Measurements from ENCODE around the gene EHD3.
"Not testable (repeated sequence)": the region's sequence is repeated elsewhere in the genome, so short reads cannot be mapped to it uniquely, and the experiment has no call there.

The EHD3 gene

DNA sequence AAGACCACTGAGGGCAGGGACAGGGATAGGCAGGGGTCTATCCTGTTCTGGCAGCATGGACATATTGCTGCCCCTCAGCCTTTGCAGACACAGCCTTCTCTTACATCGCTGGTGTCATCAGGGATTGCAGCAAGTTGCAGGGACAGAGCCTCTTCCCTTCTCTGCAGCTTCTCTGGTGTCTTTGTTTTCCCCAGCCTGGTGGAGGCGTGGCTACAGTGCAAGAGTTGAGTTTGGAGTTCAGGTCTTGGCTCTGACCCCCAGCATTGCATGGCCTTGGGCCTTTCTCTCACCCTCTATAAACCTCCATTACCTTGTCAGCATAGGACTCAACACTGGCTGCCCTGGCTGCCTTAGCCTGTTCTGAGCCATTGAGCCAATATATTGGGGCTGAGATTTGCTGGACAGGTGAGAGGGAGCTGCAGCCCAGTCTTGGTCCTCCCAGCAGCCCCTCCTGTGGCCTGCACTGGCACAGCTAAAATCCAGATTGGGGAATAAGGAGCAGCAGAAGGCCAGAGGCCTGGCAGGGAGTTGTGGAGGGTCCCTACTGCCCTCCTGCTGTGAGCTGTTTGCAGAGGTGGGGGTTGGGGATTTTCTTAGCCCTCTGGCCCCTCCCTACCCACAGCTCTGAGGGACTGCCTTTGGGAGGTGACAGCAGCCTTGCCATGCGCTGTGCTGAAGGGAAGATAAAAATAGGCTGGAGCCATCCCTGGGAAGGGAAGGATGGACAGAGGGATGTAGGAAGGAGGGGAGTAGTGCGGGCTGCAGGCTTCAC is 22.8 kb downstream of the EHD3 start:
- no peak for DNase-seq

DNA sequence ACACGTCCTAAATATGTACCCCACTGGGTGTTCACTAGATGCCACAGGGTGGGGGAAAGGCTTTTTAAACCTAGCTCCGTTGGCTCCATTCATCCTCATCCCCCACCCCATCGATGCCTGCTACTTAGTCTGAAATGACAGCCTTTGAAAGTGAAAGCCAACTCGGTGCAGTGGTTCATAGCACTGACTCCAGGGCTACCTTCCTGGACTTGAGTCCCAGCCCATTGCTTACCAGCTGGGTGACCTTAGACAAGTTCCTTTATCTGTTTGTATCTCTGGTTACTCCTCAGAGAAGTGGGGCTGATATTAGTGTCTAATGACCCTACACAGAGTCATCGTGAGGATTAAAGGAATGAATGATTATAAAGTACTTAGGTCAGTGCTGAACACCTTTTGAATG is 24.4 kb downstream of the EHD3 start:
- DNase-seq = no peak

DNA sequence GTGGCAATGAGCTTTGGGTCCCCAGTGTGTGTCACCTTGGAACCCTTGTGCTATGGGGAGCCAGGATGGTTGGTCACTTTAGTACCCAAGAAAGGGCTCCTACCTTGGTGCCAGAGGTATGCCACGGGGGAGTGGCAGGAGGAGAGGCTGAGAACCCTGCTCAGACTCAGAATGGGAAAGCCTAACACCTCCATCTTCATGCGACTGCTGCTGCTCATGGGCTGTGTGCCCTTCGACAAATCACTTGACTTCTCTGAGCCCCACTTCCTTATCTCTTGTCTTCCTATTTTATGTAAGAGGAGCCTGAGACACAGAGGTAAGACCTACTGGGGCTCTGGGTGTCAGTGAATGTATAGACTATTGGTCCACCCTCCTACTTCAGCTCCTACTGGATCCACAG is 25.1 kb downstream of the EHD3 start:
- no peak for DNase-seq

DNA sequence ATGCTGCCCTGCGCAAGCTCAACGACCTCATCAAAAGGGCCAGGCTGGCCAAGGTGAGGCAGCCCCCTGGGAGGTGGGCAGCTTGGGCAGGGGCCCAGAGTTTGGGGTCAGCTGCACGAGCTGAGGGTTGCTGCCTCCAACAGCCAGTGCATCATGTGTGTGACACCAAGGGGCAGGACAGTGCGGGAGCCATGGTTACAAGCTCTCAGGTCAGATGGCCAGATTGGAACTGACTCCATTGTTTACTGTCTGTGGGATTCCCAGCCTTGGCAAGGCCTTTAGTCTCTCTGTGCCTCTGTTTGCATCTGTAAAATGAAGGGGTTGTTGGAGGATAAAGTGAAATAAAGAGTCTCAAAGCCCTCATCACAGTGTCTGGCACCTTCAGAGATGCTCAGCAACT is 26.9 kb downstream of the EHD3 start:
- DNase-seq = no peak

DNA sequence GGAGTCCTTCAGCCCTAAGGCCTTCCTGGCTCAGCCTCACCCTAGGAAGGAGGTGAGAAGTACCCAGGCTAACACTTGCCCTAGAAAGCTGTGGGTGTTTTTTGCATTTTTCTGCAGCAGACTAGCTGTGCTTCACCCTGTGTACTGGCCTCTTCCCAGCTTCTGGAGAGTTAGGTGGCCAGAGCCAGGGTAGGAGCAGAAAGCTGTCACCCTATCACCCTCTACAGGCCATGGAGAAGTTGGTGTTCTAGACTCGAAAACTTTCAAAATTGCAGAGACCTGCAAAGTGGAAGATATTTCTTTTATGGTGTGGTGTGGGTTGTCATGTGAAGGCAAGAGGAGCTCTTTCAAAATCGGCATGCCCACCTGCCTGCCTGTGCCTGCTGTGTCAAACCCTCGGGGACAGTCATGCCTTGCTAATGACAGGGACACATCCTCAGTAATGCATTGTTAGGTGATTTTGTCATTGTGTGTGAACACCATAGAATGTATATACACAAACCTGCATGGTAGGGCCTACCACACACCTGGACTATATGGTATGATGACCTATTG is 29.8 kb downstream of the EHD3 start:
- no peak for DNase-seq

DNA sequence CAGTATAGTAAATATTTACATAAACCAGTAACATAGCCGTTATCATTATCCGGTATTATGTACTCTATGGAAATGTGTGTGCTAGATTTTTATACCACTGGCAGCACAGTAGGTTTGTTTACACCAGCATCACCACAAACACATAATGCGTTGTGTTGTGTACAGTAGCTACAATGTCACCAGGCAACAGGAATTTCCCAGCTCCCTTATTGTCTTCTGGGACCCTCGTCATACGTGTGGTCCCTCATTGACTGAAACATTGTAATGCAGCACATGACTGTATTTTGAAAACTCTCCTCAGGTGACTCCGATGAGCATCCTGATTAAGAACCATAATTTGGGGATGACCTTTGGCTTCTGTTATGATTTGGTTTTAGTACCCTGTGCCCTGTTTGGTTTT is 31.3 kb downstream of the EHD3 start:
- no peak for DNase-seq

DNA sequence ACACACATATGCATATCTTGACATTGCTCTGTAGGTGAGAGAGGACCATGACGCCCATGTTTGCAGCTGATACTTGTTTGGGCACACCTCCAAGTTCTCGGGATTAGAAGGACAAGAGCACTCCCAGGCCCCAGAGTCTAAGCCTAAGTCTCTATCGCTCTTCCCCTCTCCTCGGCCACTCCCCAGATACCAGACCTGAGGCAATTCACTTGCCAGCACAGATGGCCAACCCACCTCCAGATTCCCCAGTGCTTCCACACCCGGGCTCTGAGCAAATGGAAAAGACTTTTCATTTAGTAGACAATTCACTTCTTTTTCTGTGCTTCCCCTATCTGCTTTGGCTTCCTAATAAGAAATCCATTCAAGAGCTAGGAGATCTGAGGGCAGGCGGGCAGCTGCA is 32.9 kb downstream of the EHD3 start:
- DNase-seq = no peak

DNA sequence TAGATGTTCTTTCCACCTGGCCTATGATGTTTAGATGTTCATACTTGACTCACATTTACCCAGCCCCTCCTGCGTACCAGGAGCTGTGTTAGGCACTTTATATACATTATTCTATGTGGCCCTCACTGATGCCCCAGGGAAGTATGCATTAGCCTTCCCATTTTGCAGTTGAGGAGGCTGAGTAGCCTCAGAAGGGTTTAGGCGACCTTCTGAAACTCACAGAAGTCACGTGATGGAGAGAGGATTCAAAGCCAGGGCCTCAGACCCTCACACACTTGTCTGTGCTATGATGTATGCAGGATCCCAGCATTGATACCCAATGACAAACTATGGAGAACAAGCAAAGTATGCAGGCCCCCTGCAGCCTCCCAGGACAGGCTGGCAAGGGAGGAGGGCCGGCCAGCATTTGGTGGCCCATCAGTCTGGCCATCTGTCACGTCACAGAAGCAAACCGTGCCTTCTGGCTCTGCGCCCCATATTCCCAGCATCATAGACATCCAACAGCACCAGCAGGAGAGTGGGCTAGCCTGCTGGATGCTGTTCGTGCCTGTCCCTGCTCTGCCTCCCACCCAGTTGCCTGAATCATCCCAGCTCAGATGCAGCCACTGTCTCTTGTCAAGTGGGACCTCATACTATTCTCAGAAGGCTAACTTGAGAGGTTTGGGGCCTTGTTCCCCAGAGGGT is 33.6 kb downstream of the EHD3 start:
- no peak for DNase-seq

DNA sequence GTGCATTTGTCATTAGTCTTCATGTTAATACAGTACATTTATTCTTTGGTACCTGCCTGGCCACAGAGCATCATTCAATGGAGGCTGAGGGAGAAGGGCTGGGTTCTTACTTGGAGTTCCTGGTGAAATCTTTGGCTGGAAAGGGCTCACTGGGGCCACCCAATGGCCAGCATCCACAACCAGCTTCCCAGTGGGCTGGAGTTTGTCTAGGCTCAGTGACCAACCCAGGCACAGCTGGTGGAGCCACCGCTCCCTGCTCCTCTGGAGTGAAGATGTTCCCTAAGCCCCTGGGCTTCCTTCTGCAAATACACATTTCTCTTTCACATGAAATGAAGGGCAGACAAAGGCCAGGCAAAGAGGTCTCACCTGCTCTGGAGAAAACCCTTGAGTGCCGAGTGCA is 34.4 kb downstream of the EHD3 start:
- no peak for DNase-seq

DNA sequence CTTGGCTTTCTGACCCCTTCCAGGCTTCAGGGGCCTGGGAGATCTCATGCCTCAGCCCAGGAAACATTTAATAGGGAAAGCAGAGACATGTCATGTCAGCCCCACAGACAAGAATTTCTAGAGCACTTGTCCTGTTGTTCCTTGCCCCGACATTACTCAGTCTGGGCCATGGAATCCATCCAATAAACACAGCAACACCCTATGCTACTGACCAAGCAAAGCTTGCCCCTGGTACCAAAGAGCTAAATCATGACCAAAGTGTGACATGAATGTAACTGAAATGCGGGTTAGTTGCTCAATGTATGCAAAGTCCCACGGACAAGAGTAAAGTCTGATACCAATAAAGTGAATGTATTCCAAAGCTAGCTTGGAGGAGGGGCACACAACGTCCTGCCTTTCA is 35.1 kb downstream of the EHD3 start:
- no peak for DNase-seq

DNA sequence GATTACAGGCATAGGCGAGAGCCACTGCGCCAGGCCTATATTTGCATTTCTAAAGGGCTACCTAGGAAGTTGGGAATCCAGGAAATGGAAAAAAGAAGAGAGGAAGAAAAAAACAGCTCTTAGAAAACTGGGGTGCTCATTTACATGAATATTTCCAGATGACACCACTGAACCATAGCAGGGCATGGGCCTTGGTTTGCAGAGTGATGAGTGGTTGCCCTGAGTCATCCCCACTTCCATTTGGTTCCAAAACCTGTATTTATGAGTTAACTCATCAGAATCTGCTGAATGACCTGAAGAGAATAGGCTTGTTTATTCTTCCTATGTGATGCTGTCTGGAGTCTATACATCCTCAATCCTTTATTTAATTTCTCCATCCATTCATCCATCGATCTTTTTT is 36.2 kb downstream of the EHD3 start:
- DNase-seq = no peak

DNA sequence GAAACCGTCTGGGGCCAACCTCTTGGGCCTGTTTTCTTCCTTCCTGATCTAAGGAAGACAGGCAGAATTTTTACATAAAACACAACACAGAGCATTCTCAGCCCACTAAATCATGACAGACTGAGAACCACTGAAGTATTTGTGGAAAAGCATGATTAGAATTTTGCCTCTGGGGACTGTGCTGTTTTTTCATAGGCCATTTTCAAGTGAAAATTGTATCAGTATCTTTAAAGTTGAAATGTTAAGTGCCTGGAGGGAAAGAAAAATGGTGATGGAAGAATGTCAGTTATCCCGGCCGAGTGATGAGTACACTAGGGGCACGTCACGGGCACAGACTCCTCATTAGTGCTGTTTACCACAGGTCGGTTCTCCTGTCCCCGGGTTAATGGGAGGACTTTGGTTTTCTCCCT is 36.9 kb downstream of the EHD3 start:
- DNase-seq = no peak

DNA sequence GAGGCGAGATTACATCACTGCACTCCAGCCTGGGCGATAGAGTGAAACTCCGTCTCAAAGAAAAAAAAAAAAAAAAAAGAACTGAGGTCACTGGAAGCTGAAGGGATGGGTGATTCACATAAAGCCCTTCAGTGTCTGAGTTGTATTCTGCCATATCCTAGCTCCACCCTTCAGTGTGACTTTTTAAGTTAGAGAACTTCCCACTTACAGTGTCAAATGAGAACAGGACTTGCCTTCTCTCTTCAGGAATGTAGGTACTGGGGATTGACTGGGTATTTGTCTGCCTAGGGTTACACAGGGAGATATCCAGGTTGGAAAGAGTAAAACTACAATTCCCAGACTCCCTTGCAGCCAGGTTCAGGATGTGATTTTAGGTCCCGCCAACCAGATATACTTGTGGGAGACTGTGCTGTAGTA is 37.9 kb downstream of the EHD3 start:
- no peak for DNase-seq

DNA sequence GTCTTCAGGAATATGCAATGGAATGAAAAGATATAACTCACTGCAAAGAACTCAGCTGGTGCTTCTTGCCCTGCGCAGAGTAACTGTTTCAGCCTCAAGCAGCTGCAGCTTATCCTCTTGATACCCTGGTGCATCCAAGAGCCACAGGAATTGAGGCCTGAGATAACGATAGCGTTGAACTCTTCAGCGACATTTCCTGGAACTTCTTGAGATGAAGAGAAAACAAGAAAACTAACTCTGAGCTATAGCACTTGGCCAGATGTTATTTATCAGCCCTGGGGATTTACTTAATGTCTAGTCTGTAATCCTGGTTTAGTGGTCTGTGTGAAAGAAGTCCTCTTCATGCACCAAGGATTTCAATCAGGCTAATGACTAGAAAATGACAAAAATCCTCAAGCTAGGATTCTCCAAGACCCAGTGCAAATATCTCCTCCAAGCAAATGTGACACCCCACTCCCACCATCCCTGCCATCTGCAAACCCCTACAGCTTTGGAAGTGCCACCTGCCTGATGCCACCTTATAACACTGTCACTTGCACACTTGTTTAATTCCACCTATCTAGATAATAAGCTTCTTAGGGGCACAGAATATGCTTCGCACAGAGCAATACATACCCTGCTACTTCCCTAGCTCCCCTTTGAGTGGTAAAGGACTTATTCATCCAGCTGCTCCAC is 40.6 kb downstream of the EHD3 start:
- DNase-seq = no peak

DNA sequence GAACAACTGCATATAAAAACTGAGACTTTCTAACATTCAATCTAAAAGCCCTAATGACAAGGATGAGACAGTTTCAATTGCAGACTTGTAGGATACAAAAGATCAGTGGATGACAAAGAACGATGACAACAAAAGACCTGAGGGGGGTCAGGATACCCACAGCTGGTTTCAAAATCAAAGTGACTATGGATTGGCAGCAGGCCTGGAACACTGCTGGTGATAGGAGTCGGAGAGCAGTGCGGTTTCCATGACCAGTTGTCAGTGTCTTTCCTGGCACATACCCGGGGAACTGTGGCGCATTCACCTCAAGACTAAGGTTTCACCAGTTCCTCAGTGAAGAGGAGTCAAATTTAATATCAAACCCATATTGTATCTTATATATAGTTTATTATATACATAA is 42.0 kb downstream of the EHD3 start:
- DNase-seq = no peak

DNA sequence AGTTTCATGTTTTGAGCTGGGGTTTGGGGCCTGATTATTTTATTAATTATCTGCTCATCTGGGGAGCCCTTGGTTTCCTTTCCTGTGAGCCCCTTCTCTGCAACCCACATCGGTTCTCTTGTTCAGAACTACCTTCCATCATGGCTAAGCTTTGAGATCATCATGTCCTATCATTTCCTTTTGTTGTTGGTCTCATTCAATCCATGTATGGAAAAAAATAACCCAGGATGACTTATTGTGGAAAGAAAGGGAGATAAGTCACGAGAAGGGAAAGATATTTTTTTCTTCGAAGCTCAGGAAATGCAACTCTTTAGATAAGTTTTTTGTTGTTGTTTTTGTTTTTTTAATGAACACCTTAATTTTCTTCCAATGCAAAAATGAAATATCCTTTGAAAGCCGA is 43.7 kb downstream of the EHD3 start:
- DNase-seq = no peak

DNA sequence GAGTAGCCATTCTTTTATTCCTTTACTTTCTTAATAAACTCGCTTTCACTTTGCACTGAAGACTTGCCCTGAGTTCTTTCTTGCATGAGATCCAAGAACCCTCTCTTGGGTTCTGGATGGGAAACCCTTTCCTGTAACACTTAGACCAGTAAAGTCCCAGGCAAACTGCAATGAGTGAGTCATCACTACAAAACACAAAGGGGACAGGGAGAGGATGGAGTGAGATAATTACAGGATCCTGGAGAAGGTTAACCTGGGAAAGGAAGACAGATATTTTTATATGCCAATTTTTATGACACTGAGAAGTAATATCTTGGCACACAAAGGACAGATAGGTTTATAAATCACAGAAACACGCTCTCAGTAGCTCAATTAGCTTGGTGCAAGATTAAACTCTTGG is 48.7 kb downstream of the EHD3 start:
- no peak for DNase-seq

DNA sequence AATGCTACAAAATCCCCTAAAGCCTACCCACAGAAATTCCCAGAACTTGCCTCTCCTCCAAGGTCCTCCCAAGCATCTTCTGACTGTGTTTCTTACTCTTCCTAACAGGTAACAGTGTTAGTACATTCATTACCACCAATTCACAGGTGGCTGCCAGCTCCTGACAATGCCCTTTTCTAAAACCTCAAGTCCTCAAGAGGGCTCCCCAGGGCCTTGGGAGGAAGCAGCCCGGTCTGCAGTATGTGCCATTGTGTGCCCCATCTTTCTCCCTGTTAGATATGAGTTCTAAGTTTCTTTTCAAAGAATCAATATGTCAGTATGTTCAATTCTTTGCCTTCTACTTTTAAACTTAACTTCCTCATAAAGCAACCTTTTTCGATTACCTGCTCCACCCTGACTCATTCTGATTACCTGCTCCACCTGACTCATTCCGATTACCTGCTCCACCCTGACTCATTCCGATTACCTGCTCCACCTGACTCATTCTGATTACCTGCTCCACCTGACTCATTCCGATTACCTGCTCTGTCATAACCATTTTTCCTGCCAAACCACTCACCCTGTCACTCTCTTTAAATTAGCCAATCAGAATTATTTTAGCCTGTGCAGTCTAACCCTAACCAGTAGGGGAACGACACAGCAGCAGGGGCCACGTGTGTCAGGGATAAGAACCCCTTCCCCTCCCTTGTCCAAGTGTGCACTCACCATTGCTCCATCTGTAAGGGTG is 49.4 kb downstream of the EHD3 start:
- not testable (repeated sequence) for DNase-seq

DNA sequence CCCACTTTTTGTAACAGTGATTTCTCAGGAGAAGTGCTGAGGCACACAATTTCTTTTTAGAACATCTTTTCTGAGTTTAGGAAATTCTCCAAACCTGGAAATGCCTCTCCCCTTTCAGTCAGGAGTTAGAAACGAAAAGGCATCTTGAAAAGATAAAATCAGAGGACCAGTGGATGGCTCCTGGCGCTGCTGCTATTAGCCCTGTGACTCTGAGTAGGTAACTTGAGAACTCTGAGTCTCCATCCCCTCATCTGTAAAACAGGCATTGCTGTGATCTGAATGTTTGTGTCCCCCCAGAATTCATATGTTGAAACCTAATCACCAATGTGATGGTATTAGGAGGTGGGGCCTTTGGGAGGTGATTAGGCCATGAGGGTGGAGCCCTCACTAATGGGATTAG is 50.2 kb downstream of the EHD3 start:
- no peak for DNase-seq

DNA sequence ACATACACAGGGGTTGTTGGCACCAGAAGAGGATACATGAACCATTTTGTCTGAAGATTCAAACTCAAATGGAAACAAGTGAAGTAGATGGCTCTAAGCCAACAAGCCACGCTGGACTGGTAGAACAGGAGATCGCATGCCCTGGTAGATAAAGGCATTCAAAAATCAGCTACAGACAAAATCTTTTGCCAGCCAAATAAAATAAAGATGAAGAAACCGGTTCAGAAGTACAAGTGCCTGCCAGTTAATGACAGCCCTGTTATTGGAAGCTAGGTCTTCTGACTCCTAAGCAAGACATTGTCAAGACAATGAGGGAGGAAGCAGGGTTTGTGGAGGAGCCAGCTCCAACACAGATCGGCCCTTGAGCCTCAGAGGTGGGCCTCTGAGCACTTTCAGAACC is 52.3 kb downstream of the EHD3 start:
- no peak for DNase-seq

DNA sequence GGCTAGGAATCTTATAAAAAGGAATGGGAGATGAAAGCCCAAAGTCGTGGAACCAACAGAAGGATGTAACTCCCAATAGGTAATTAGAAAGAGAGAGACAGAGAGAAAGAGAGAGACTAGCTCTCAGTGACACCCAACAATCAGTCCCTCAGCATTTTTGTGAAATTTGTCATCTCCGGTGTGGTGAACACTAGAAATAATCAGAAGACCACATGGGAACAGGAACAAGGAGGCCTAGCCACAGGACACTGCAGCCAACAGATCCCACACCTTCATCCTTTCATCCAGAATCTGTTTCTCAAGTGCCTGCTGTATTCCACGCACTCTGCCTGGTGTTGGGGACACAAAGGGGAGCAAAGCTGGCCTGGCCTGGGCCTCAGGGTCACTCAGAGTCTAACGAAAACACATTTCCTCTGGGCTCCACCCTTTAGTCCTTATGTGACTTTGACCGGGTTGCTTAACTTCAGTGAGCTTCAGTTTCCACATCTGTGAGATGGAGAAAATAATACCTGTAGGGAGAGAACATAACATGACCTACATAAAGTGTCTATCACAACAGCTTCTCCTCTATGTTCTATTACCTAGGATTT is 53.1 kb downstream of the EHD3 start:
- no peak for DNase-seq

DNA sequence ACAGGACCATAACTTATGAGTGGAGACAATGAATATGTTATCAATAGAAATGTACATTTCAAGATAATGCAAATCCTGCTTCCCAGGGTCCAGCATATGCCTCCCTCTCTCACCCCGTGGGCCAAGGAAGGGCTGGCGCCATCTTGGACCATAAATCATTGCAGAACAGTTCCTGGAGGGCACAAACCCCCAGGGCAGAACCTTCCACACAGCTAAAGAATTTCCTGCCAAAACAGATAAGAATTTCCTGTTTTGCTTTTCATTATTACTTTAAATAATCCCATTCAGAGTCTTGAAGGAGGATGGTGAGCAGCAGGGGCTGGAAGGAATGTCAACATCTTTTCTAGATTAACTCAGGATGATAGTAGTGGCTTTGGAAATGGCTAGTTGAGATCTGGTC is 53.7 kb downstream of the EHD3 start:
- no peak for DNase-seq

DNA sequence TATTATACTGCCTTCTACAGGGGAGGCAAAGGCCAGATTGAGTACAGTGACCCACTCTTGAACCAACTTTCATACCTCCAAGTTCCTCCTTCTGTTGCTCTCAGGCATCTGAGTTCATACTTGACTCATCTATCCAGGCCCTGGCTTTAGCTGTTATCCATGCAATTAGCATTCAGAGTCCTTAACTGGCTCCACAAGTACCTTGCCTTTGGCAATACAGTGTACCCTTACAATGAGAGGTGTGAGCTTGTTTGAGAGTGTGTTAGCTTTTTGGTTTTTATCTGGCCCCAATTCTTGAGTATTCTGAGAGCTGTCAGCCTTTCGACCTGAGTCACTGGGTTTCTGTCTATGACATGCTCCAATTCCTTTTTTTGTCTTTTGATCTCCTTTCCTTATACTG is 60.2 kb downstream of the EHD3 start:
- no peak for DNase-seq

Measured in NCI-H446 (cell line).